IPS-20b (cell line): ENCODE data around the gene TMIE.
"Not testable (repeated sequence)": the region's sequence is repeated elsewhere in the genome, so short reads cannot be mapped to it uniquely, and the experiment has no call there.

Experiments
- H3K27ac ChIP-seq: one replicate; pipeline ENCODE4 v1.5.1; 2013; ENCODE audit warnings: low read length
- H3K27me3 ChIP-seq: 2 replicates; pipeline ENCODE4 v1.6.1; 2013; ENCODE audit warnings: mild to moderate bottlenecking, low read length, inconsistent platforms; ENCODE audit not compliant: insufficient read depth
- H3K36me3 ChIP-seq: 2 replicates; pipeline ENCODE4 v1.6.1; 2013; ENCODE audit warnings: low read depth, mild to moderate bottlenecking, inconsistent platforms, low read length, moderate library complexity; ENCODE audit not compliant: insufficient read depth
- H3K4me1 ChIP-seq: 2 replicates; pipeline ENCODE4 v1.6.1; 2013; ENCODE audit warnings: mild to moderate bottlenecking, control low read depth, inconsistent platforms, low read length, moderate library complexity; ENCODE audit not compliant: insufficient read depth
- H3K4me3 ChIP-seq: 2 replicates; pipeline ENCODE4 v1.5.1; 2013; ENCODE audit warnings: mild to moderate bottlenecking, low read length, inconsistent platforms
- H3K9ac ChIP-seq: 2 replicates; pipeline ENCODE4 v1.6.1; 2013; ENCODE audit warnings: low read depth, mild to moderate bottlenecking, inconsistent platforms, low read length, moderate library complexity
- H3K9me3 ChIP-seq: 2 replicates; pipeline ENCODE4 v1.6.1; 2013; ENCODE audit warnings: mild to moderate bottlenecking, low read depth, low read length, inconsistent platforms; ENCODE audit not compliant: insufficient read depth

Gene TMIE

GRCh38 chr3:46724424-46724823 lies 23.2 kb downstream of the TMIE start:
- H3K27me3 ChIP-seq: no peaks in the 10 kb centered on the region
- H3K4me3 ChIP-seq: no peak overlapping the region
- no peak overlapping the region for H3K27ac ChIP-seq
- no peaks in the 10 kb centered on the region for H3K36me3 ChIP-seq
- no peak overlapping the region for H3K9ac ChIP-seq
- H3K4me1 ChIP-seq: peaks cover 14% of the 10 kb centered on the region
- no peaks in the 10 kb centered on the region for H3K9me3 ChIP-seq

GRCh38 chr3:46725621-46726314 lies 24.6 kb downstream of the TMIE start:
- no peaks in the 10 kb centered on the region for H3K27me3 ChIP-seq
- H3K4me3 ChIP-seq: no peak overlapping the region
- H3K36me3 ChIP-seq: no peaks in the 10 kb centered on the region
- H3K27ac ChIP-seq: no peak overlapping the region
- no peaks in the 10 kb centered on the region for H3K9me3 ChIP-seq
- no peak overlapping the region for H3K9ac ChIP-seq
- H3K4me1 ChIP-seq: peaks cover 14% of the 10 kb centered on the region

GRCh38 chr3:46729038-46729437 lies 27.8 kb downstream of the TMIE start:
- Histone ChIP-seq H3K9me3 (no peaks in the 10 kb centered on the region), H3K4me1 (peaks cover 14% of the 10 kb centered on the region)

GRCh38 chr3:46730819-46731218 lies 29.6 kb downstream of the TMIE start:
- no peaks in the 10 kb centered on the region for H3K9me3 ChIP-seq
- H3K4me1 ChIP-seq: peaks cover 12% of the 10 kb centered on the region
- no peak overlapping the region for H3K9ac ChIP-seq
- H3K36me3 ChIP-seq: no peaks in the 10 kb centered on the region
- H3K27me3 ChIP-seq: no peaks in the 10 kb centered on the region
- H3K27ac ChIP-seq: no peak overlapping the region
- H3K4me3 ChIP-seq: no peak overlapping the region

More at GRCh38 chr3:46729038-46729437, 27.8 kb downstream of the TMIE start:
- no peak overlapping the region for H3K4me3 ChIP-seq
- no peak overlapping the region for H3K27ac ChIP-seq
- no peaks in the 10 kb centered on the region for H3K36me3 ChIP-seq
- H3K9ac ChIP-seq: no peak overlapping the region
- no peaks in the 10 kb centered on the region for H3K27me3 ChIP-seq

- H3K4me3 ChIP-seq: no peak overlapping the region
- H3K9ac ChIP-seq: no peak overlapping the region
- H3K4me1 ChIP-seq: peaks cover 4% of the 10 kb centered on the region; the same call in 1 of the 2 replicates
- H3K9me3 ChIP-seq: no peaks in the 10 kb centered on the region
- no peak overlapping the region for H3K27ac ChIP-seq
- H3K27me3 ChIP-seq: no peaks in the 10 kb centered on the region
- no peaks in the 10 kb centered on the region for H3K36me3 ChIP-seq
These were observed 30.6 kb downstream of the TMIE start for GRCh38 chr3:46731795-46732194.

- no peak overlapping the region for H3K9ac ChIP-seq
These were observed 32.0 kb downstream of the TMIE start for GRCh38 chr3:46733026-46733800.

GRCh38 chr3:46734773-46735172 lies 33.6 kb downstream of the TMIE start:
- no peak overlapping the region for H3K27ac ChIP-seq
- H3K27me3 ChIP-seq: no peaks in the 10 kb centered on the region
- no peaks in the 10 kb centered on the region for H3K9me3 ChIP-seq
- H3K36me3 ChIP-seq: no peaks in the 10 kb centered on the region
- H3K4me1 ChIP-seq: no peaks in the 10 kb centered on the region
- no peak overlapping the region for H3K9ac ChIP-seq
- H3K4me3 ChIP-seq: no peak overlapping the region

More at GRCh38 chr3:46733026-46733800, 32.0 kb downstream of the TMIE start:
- no peak overlapping the region for H3K27ac ChIP-seq
- no peaks in the 10 kb centered on the region for H3K36me3 ChIP-seq
- H3K4me1 ChIP-seq: no peaks in the 10 kb centered on the region
- no peak overlapping the region for H3K4me3 ChIP-seq
- H3K9me3 ChIP-seq: no peaks in the 10 kb centered on the region
- H3K27me3 ChIP-seq: no peaks in the 10 kb centered on the region

GRCh38 chr3:46736006-46736872 lies 35.0 kb downstream of the TMIE start:
- Histone ChIP-seq H3K27me3 (no peaks in the 10 kb centered on the region), H3K4me1 (no peaks in the 10 kb centered on the region), H3K4me3 (no peak overlapping the region), H3K27ac (no peak overlapping the region), H3K9me3 (no peaks in the 10 kb centered on the region), H3K9ac (no peak overlapping the region), H3K36me3 (no peaks in the 10 kb centered on the region)

GRCh38 chr3:46737329-46737731 lies 36.1 kb downstream of the TMIE start:
- Histone ChIP-seq H3K27ac (no peak overlapping the region), H3K9me3 (no peaks in the 10 kb centered on the region), H3K4me3 (no peak overlapping the region), H3K27me3 (no peaks in the 10 kb centered on the region), H3K4me1 (no peaks in the 10 kb centered on the region), H3K9ac (no peak overlapping the region), H3K36me3 (no peaks in the 10 kb centered on the region)

GRCh38 chr3:46739565-46739964 lies 38.4 kb downstream of the TMIE start:
- not testable (repeated sequence) for H3K4me1 ChIP-seq, H3K9me3 ChIP-seq, H3K9ac ChIP-seq, H3K36me3 ChIP-seq, H3K27me3 ChIP-seq, H3K27ac ChIP-seq, H3K4me3 ChIP-seq

- no peaks in the 10 kb centered on the region for H3K27me3 ChIP-seq
- H3K9me3 ChIP-seq: no peaks in the 10 kb centered on the region
- H3K27ac ChIP-seq: no peak overlapping the region
- no peaks in the 10 kb centered on the region for H3K36me3 ChIP-seq
- no peak overlapping the region for H3K4me3 ChIP-seq
- no peak overlapping the region for H3K9ac ChIP-seq
- no peaks in the 10 kb centered on the region for H3K4me1 ChIP-seq
These were observed 41.9 kb downstream of the TMIE start for GRCh38 chr3:46742992-46743585.
